Neuronal stem cell (in vitro differentiated cells): ENCODE results near the gene S100Z.

Experiments used
- DNase-seq: peaks from one replicate; pipeline ENCODE4 v3.0.0-alpha.2; 2013; ENCODE audit warnings: low spot score
- H2AFZ ChIP-seq: one replicate; pipeline ENCODE4 v1.6.1; 2013; ENCODE audit warnings: mild to moderate bottlenecking, low read length, inconsistent platforms
- H2AK5ac ChIP-seq: 2 replicates; pipeline ENCODE4 v1.6.1; 2013; ENCODE audit warnings: low read depth, mild to moderate bottlenecking, inconsistent platforms, low read length, moderate library complexity, mixed read lengths
- H2BK120ac ChIP-seq: 2 replicates; pipeline ENCODE4 v1.6.1; 2013; ENCODE audit warnings: low read depth, mild to moderate bottlenecking, inconsistent platforms, low read length, moderate library complexity, mixed read lengths
- H2BK12ac ChIP-seq: one replicate; pipeline ENCODE4 v1.6.1; 2013; ENCODE audit warnings: low read length, inconsistent platforms
- H2BK15ac ChIP-seq: 2 replicates; pipeline ENCODE4 v1.6.1; 2013; ENCODE audit warnings: mild to moderate bottlenecking, low read length, inconsistent platforms, mixed read lengths
- H2BK5ac ChIP-seq: one replicate; pipeline ENCODE4 v1.6.1; 2013; ENCODE audit warnings: inconsistent platforms, mild to moderate bottlenecking, low read length, moderate library complexity
- H3K14ac ChIP-seq: one replicate; pipeline ENCODE4 v1.6.1; 2013; ENCODE audit warnings: low read length, inconsistent platforms
- H3K18ac ChIP-seq: 2 replicates; pipeline ENCODE4 v1.6.1; 2013; ENCODE audit warnings: low read length, inconsistent platforms
- H3K23ac ChIP-seq: 2 replicates; pipeline ENCODE4 v1.6.1; 2013; ENCODE audit warnings: low read depth, mild to moderate bottlenecking, mixed read lengths, low read length, inconsistent platforms; ENCODE audit not compliant: poor library complexity
- H3K27ac ChIP-seq: replicated peaks from 3 replicates; pipeline ENCODE4 v1.5.1; 2013; ENCODE audit warnings: low read length, inconsistent platforms
- H3K27me3 ChIP-seq, 3 experiments: 2 replicates each; pipeline ENCODE4 v1.6.1; 2013; ENCODE audit warnings: low read length in 3 of 3, mild to moderate bottlenecking in 2 of 3, inconsistent platforms in 1 of 3, low read depth in 1 of 3, mixed read lengths in 1 of 3, moderate library complexity in 1 of 3; ENCODE audit not compliant: control insufficient read depth in 3 of 3, insufficient read depth in 3 of 3
- H3K36me3 ChIP-seq, 2 donors: replicated peaks in 1 of 2; 2 replicates each; pipeline ENCODE4 v1.6.1; 2013; ENCODE audit warnings: low read length in 2 of 2; ENCODE audit not compliant: control insufficient read depth in 2 of 2, insufficient read depth in 2 of 2
- H3K4ac ChIP-seq: 2 replicates; pipeline ENCODE4 v1.6.1; 2013; ENCODE audit warnings: inconsistent platforms, mild to moderate bottlenecking, low read length, moderate library complexity
- H3K4me1 ChIP-seq, 2 donors: 1 replicate in 1 of 2; 2 replicates in 1 of 2; pipeline ENCODE4 v1.6.1; 2013; ENCODE audit warnings: low read length in 2 of 2, low read depth in 1 of 2; ENCODE audit not compliant: control insufficient read depth in 2 of 2, insufficient read depth in 1 of 2
- H3K4me2 ChIP-seq: one replicate; pipeline ENCODE4 v1.6.1; 2013; ENCODE audit warnings: mild to moderate bottlenecking, low read length, inconsistent platforms; ENCODE audit not compliant: insufficient read depth, poor library complexity, severe bottlenecking
- H3K4me3 ChIP-seq, 2 donors: 2 replicates each; pipeline ENCODE4 v1.5.1; 2013; ENCODE audit warnings: low read length in 2 of 2, mild to moderate bottlenecking in 2 of 2, inconsistent platforms in 1 of 2, moderate library complexity in 1 of 2
- H3K79me1 ChIP-seq: one replicate; pipeline ENCODE4 v1.6.1; 2013; ENCODE audit warnings: low read depth, mild to moderate bottlenecking, inconsistent platforms, low read length, moderate library complexity
- H3K9ac ChIP-seq: one replicate; pipeline ENCODE4 v1.6.1; 2013; ENCODE audit warnings: mild to moderate bottlenecking, low read depth, low read length, inconsistent platforms; ENCODE audit not compliant: poor library complexity
- H3K9me3 ChIP-seq, 2 donors: replicated peaks in 1 of 2; 2 replicates each; pipeline versions ENCODE3 to v1.6.1; 2013; ENCODE audit warnings: low read length in 2 of 2, mild to moderate bottlenecking in 2 of 2, inconsistent platforms in 1 of 2, low read depth in 1 of 2, mixed read lengths in 1 of 2, moderate library complexity in 1 of 2; ENCODE audit not compliant: control insufficient read depth in 2 of 2, insufficient read depth in 1 of 2
- H4K8ac ChIP-seq: one replicate; pipeline ENCODE4 v1.6.1; 2013; ENCODE audit warnings: low read depth, mild to moderate bottlenecking, inconsistent platforms, low read length, moderate library complexity
- H4K91ac ChIP-seq: one replicate; pipeline ENCODE4 v1.6.1; 2013; ENCODE audit warnings: low read length, low read depth, mild to moderate bottlenecking, inconsistent platforms; ENCODE audit not compliant: poor library complexity
- WGBS, 2 donors: extraction: QIAGEN DNeasy Blood & Tissue Kit; methylation state at CpG; one replicate each; pipeline ENCODE4 v1.1.7; 2013; ENCODE audit warnings: missing lambda C conversion rate in 2 of 2, mixed read lengths in 1 of 2; ENCODE audit not compliant: insufficient read length in 2 of 2, insufficient replicate concordance in 1 of 2; ENCODE audit errors: extremely low coverage in 2 of 2; 5-methylcytosine and 5-hydroxymethylcytosine counted together

S100Z gene

GRCh38 chr5:76838481-76839261 is 11.1 kb upstream of the S100Z start:
- no peak overlapping the region for H4K8ac ChIP-seq
- WGBS, 2 donors, result no CpG with 5 or more reads among the region's 7 CpGs
- H2BK120ac ChIP-seq, result no peak overlapping the region
- no peaks in the 10 kb centered on the region for H3K36me3 ChIP-seq
- H3K27me3 ChIP-seq, result no peaks in the 10 kb centered on the region
- H4K91ac ChIP-seq, result no peak overlapping the region
- no peak overlapping the region for H3K23ac ChIP-seq
- peak overlapping the region; percentile 43 for H2AFZ ChIP-seq
- H3K4ac ChIP-seq, result no peak overlapping the region
- no peak overlapping the region for H3K18ac ChIP-seq
- no peaks in the 10 kb centered on the region for H3K4me1 ChIP-seq
- H3K14ac ChIP-seq, result no peak overlapping the region
- H3K9ac ChIP-seq, result no peak overlapping the region
- DNase-seq, result no peak
- no peak overlapping the region for H3K4me2 ChIP-seq
- H2AK5ac ChIP-seq, result no peak overlapping the region
- H2BK15ac ChIP-seq, result no peak overlapping the region
- no peaks in the 10 kb centered on the region for H3K9me3 ChIP-seq
- H3K27ac ChIP-seq, result no peak overlapping the region
- no peak overlapping the region for H2BK12ac ChIP-seq
- H3K79me1 ChIP-seq, result no peaks in the 10 kb centered on the region
- H3K4me3 ChIP-seq, result no peak overlapping the region
- H2BK5ac ChIP-seq, result no peak overlapping the region

- H3K4me2 ChIP-seq, result no peak overlapping the region
- H3K4me3 ChIP-seq, result no peak overlapping the region
- H3K79me1 ChIP-seq, result no peaks in the 10 kb centered on the region
- DNase-seq, result no peak
- no peaks in the 10 kb centered on the region for H3K4me1 ChIP-seq
- H3K14ac ChIP-seq, result no peak overlapping the region
- H2BK120ac ChIP-seq, result no peak overlapping the region
- no peak overlapping the region for H3K18ac ChIP-seq
- no peak overlapping the region for H3K4ac ChIP-seq
- WGBS, 2 donors, result no CpG with 5 or more reads among the region's 3 CpGs
- H3K27ac ChIP-seq, result no peak overlapping the region
- no peak overlapping the region for H2BK15ac ChIP-seq
- H3K9me3 ChIP-seq, result no peaks in the 10 kb centered on the region
- H2AK5ac ChIP-seq, result no peak overlapping the region
- no peak overlapping the region for H3K23ac ChIP-seq
- no peaks in the 10 kb centered on the region for H3K27me3 ChIP-seq
- no peak overlapping the region for H2BK5ac ChIP-seq
- no peak overlapping the region for H3K9ac ChIP-seq
- no peak overlapping the region for H2BK12ac ChIP-seq
- H2AFZ ChIP-seq, result no peak overlapping the region
- no peak overlapping the region for H4K8ac ChIP-seq
- no peak overlapping the region for H4K91ac ChIP-seq
- H3K36me3 ChIP-seq, result no peaks in the 10 kb centered on the region
Observed at GRCh38 chr5:76841361-76841760, 8.5 kb upstream of the S100Z start.

- no peak overlapping the region for H2BK12ac ChIP-seq
- no peak for DNase-seq
- H3K23ac ChIP-seq, result no peak overlapping the region
- H3K4me3 ChIP-seq, result no peak overlapping the region
- H3K4ac ChIP-seq, result no peak overlapping the region
- H3K9me3 ChIP-seq, result no peaks in the 10 kb centered on the region
- no peak overlapping the region for H2BK5ac ChIP-seq
- no peak overlapping the region for H4K91ac ChIP-seq
- no peaks in the 10 kb centered on the region for H3K79me1 ChIP-seq
- H3K4me1 ChIP-seq, result peaks cover 0 to 2% of the 10 kb centered on the region in 2 donors
- H2AFZ ChIP-seq, result no peak overlapping the region
- H3K9ac ChIP-seq, result no peak overlapping the region
- H3K14ac ChIP-seq, result no peak overlapping the region
- no peak overlapping the region for H3K27ac ChIP-seq
- no peak overlapping the region for H2BK120ac ChIP-seq
- H3K4me2 ChIP-seq, result no peak overlapping the region
- H3K27me3 ChIP-seq, result no peaks in the 10 kb centered on the region
- no peaks in the 10 kb centered on the region for H3K36me3 ChIP-seq
- H4K8ac ChIP-seq, result no peak overlapping the region
- no peak overlapping the region for H2AK5ac ChIP-seq
- no peak overlapping the region for H3K18ac ChIP-seq
- no CpG with 5 or more reads among the region's 3 CpGs for WGBS, 2 donors
- H2BK15ac ChIP-seq, result no peak overlapping the region
Observed at GRCh38 chr5:76845890-76846289, 3.9 kb upstream of the S100Z start.

- Histone ChIP-seq H3K27ac (no peak overlapping the region), H3K36me3 (no peaks in the 10 kb centered on the region), H3K4me1 (peaks cover 0 to 2% of the 10 kb centered on the region in 2 donors), H2BK120ac (no peak overlapping the region), H4K91ac (no peak overlapping the region), H3K79me1 (no peaks in the 10 kb centered on the region), H3K4me3 (no peak overlapping the region), H3K23ac (no peak overlapping the region), H2AFZ (peak overlapping the region; percentile 72), H2BK5ac (no peak overlapping the region), H2AK5ac (no peak overlapping the region), H4K8ac (no peak overlapping the region), H2BK15ac (peak overlapping the region; percentile 11), H3K27me3 (no peaks in the 10 kb centered on the region), H3K18ac (peak overlapping the region; percentile 59), H3K4ac (no peak overlapping the region), H2BK12ac (no peak overlapping the region), H3K14ac (no peak overlapping the region), H3K9me3 (peaks cover 0 to 5% of the 10 kb centered on the region in 2 donors), H3K9ac (no peak overlapping the region), H3K4me2 (no peak overlapping the region)
- no peak for DNase-seq
- no CpG with 5 or more reads among the region's 8 CpGs for WGBS, 2 donors
Observed at GRCh38 chr5:76850543-76851145, 830 bp downstream of the S100Z start.
